HG02852 (cell line): ENCODE measurements around the gene YWHAB.

Source experiments
- ATAC-seq: cut with Tn5 transposase; IDR thresholded peaks from one replicate; pipeline ENCODE4 v1.9.1; 2021; ENCODE audit warnings: mild to moderate bottlenecking, moderate library complexity; ENCODE audit not compliant: unreplicated experiment

YWHAB gene

GRCh38 chr20:44911264-44911921, 25.9 kb downstream of the YWHAB start:
- no peak for ATAC-seq

GRCh38 chr20:44912189-44912588, 26.7 kb downstream of the YWHAB start:
- no peak for ATAC-seq

- ATAC-seq: no peak
Observed at GRCh38 chr20:44914924-44915323, 29.4 kb downstream of the YWHAB start.

- no peak for ATAC-seq
Observed at GRCh38 chr20:44916586-44916985, 31.1 kb downstream of the YWHAB start.

GRCh38 chr20:44917399-44917798, 31.9 kb downstream of the YWHAB start:
- ATAC-seq: no peak

- ATAC-seq: no peak
Observed at GRCh38 chr20:44918342-44918741, 32.8 kb downstream of the YWHAB start.

GRCh38 chr20:44918761-44919160, 33.3 kb downstream of the YWHAB start:
- no peak for ATAC-seq

- ATAC-seq: no peak
Observed at GRCh38 chr20:44921447-44921846, 35.9 kb downstream of the YWHAB start.

- ATAC-seq: no peak
Observed at GRCh38 chr20:44924541-44924940, 39.0 kb downstream of the YWHAB start.

- ATAC-seq: no peak
Observed at GRCh38 chr20:44928595-44928994, 43.1 kb downstream of the YWHAB start.

- no peak for ATAC-seq
Observed at GRCh38 chr20:44930517-44931168, 45.1 kb downstream of the YWHAB start.

GRCh38 chr20:44931911-44932310, 46.4 kb downstream of the YWHAB start:
- no peak for ATAC-seq

GRCh38 chr20:44932916-44933315, 47.4 kb downstream of the YWHAB start:
- no peak for ATAC-seq

GRCh38 chr20:44936510-44936909, 51.0 kb downstream of the YWHAB start:
- ATAC-seq: no peak

- no peak for ATAC-seq
Observed at GRCh38 chr20:44938637-44939036, 53.1 kb downstream of the YWHAB start.

GRCh38 chr20:44941120-44941691, 55.7 kb downstream of the YWHAB start:
- no peak for ATAC-seq

GRCh38 chr20:44942264-44942973, 56.9 kb downstream of the YWHAB start:
- ATAC-seq: no peak

- no peak for ATAC-seq
Observed at GRCh38 chr20:44943828-44944227, 58.3 kb downstream of the YWHAB start.

GRCh38 chr20:44945261-44945660, 59.8 kb downstream of the YWHAB start:
- ATAC-seq: no peak

GRCh38 chr20:44946271-44946852, 60.9 kb downstream of the YWHAB start:
- ATAC-seq: no peak

GRCh38 chr20:44948107-44948506, 62.6 kb downstream of the YWHAB start:
- no peak for ATAC-seq
